GM12891 (cell line): Measurements from ENCODE around the gene REPIN1.

Source experiments
- PAX5 ChIP-seq: IDR thresholded peaks from 2 replicates; pipeline ENCODE4 v1.6.1; 2011; ENCODE audit warnings: low read length, moderate library complexity, mild to moderate bottlenecking; ENCODE audit not compliant: insufficient read depth, severe bottlenecking
- POLR2A ChIP-seq: IDR thresholded peaks from 2 replicates; pipeline ENCODE4 v1.6.1; 2011; ENCODE audit warnings: low read depth, low read length, control low read depth
- POLR2AphosphoS5 ChIP-seq: IDR thresholded peaks from 2 replicates; pipeline ENCODE4 v1.6.1; 2011; ENCODE audit warnings: low read depth, low read length, control low read depth
- POU2F2 ChIP-seq: IDR thresholded peaks from 2 replicates; pipeline ENCODE4 v1.6.1; 2011; ENCODE audit warnings: low read depth, mild to moderate bottlenecking, control low read depth, low read length, moderate library complexity
- SPI1 ChIP-seq: IDR thresholded peaks from 2 replicates; pipeline ENCODE4 v1.6.1; 2011; ENCODE audit warnings: low read depth, low read length, control low read depth
- TAF1 ChIP-seq: IDR thresholded peaks from 2 replicates; pipeline ENCODE4 v1.6.1; 2011; ENCODE audit warnings: low read depth, low read length, control low read depth

GRCh38 chr7:150390205-150390604, 21.6 kb downstream of the REPIN1 start:
- TF ChIP-seq POLR2A (no peak), POLR2AphosphoS5 (no peak), TAF1 (no peak), POU2F2 (no peak), SPI1 (no peak), PAX5 (no peak)
